GM18499 (cell line): ENCODE results near the gene SLC7A1.

ENCODE experiments used
- ATAC-seq: cut with Tn5 transposase; IDR thresholded peaks from one replicate; pipeline ENCODE4 v1.9.1; 2021; ENCODE audit warnings: moderate number of reproducible peaks; ENCODE audit not compliant: insufficient read depth, unreplicated experiment

SLC7A1 gene

GRCh38 chr13:29563941-29564340 is 31.5 kb downstream of the SLC7A1 start:
- no peak for ATAC-seq

- ATAC-seq = no peak
Measured at GRCh38 chr13:29562786-29563438, 32.6 kb downstream of the SLC7A1 start.

- ATAC-seq = no peak
Measured at GRCh38 chr13:29561918-29562317, 33.6 kb downstream of the SLC7A1 start.

- no peak for ATAC-seq
Measured at GRCh38 chr13:29556742-29557141, 38.7 kb downstream of the SLC7A1 start.

- no peak for ATAC-seq
Measured at GRCh38 chr13:29551214-29551613, 44.3 kb downstream of the SLC7A1 start.

- no peak for ATAC-seq
Measured at GRCh38 chr13:29550430-29550988, 45.0 kb downstream of the SLC7A1 start.

- ATAC-seq = no peak
Measured at GRCh38 chr13:29548722-29549121, 46.8 kb downstream of the SLC7A1 start.

- ATAC-seq = no peak
Measured at GRCh38 chr13:29547153-29547552, 48.3 kb downstream of the SLC7A1 start.

- no peak for ATAC-seq
Measured at GRCh38 chr13:29546662-29547061, 48.8 kb downstream of the SLC7A1 start.

- no peak for ATAC-seq
Measured at GRCh38 chr13:29545988-29546387, 49.5 kb downstream of the SLC7A1 start.

- ATAC-seq = peak; percentile 97
Measured at GRCh38 chr13:29543230-29544215, 52.0 kb downstream of the SLC7A1 start.

GRCh38 chr13:29542381-29542780 is 53.1 kb downstream of the SLC7A1 start:
- ATAC-seq = no peak

- ATAC-seq = no peak
Measured at GRCh38 chr13:29541400-29541799, 54.1 kb downstream of the SLC7A1 start.

- no peak for ATAC-seq
Measured at GRCh38 chr13:29540799-29541198, 54.7 kb downstream of the SLC7A1 start.

- no peak for ATAC-seq
Measured at GRCh38 chr13:29540334-29540733, 55.2 kb downstream of the SLC7A1 start.

GRCh38 chr13:29539856-29540255 is 55.6 kb downstream of the SLC7A1 start:
- ATAC-seq = no peak

- ATAC-seq = no peak
Measured at GRCh38 chr13:29538652-29539040, 56.8 kb downstream of the SLC7A1 start.

- ATAC-seq = no peak
Measured at GRCh38 chr13:29537736-29538651, 57.5 kb downstream of the SLC7A1 start.

- no peak for ATAC-seq
Measured at GRCh38 chr13:29536853-29537252, 58.6 kb downstream of the SLC7A1 start.
